HCT116 (cell line): ENCODE measurements around the gene ZMYM1. TPM values are rescaled to one million over a fixed set of nuclear protein-coding genes. Genes with fewer than 3 reads are reported as not detected.
"Not testable (repeated sequence)": the region's sequence is repeated elsewhere in the genome, so short reads cannot be mapped to it uniquely, and the experiment has no call there.

Experiments
- ATAC-seq: fragments of 200-7000 bp; cut with Tn5 transposase; 2 replicates; pipeline ENCODE4 v1.9.1; 2020; ENCODE audit warnings: mild to moderate bottlenecking, moderate library complexity
- BruUV-seq: library from RNA; stranded (reverse); fragments of 400-500 nt; replicated peaks from 2 replicates; lab custom pipeline; 2021; lab: Mats Ljungman, UMichigan
- CTCF ChIA-PET: fragments of 300-600 bp; sonication (Branson Sonifier 250); formaldehyde crosslinking; loops from one replicate; lab custom pipeline; 2021; ENCODE audit warnings: antibody characterized with exemption; lab: Charles Lee
- POLR2A ChIA-PET: fragments of 300-600, 350-600 bp; sonication (Branson Sonifier 250); formaldehyde crosslinking; loops from one replicate; lab custom pipeline; 2021; ENCODE audit warnings: antibody characterized with exemption; lab: Charles Lee
- RAD21 ChIA-PET, 2 experiments: fragments of 300-600 bp; sonication (Branson Sonifier 250); formaldehyde crosslinking; loops; one replicate each; lab custom pipeline; 2023; ENCODE audit warnings: low total read pairs in 2 of 2; ENCODE audit not compliant: uncharacterized antibody in 2 of 2, unreplicated experiment in 2 of 2, low non-redundant PET in 1 of 2; lab: Charles Lee
- DNase-seq: peaks from one replicate; pipeline ENCODE4 v3.0.0-alpha.2; 2010; ENCODE audit warnings: low read depth, low spot score
- H2AFZ ChIP-seq: fragments of 200-600 bp; shearing (Covaris generic), sonication (generic); 2 replicates; pipeline ENCODE4 v1.6.1; 2017; ENCODE audit warnings: low read depth, mixed run types, mixed read lengths, antibody characterized with exemption, low read length; ENCODE audit not compliant: poor library complexity, severe bottlenecking
- H3K27ac ChIP-seq: 2 replicates; pipeline ENCODE4 v1.5.1; 2012; ENCODE audit warnings: low read depth, low read length
- H3K27me3 ChIP-seq: fragments of 200-600 bp; sonication (generic); 2 replicates; pipeline ENCODE4 v1.6.1; 2016; ENCODE audit warnings: mixed run types, low read length, mixed read lengths; ENCODE audit not compliant: insufficient read depth
- H3K36me3 ChIP-seq, 2 experiments: fragments of 200-500 bp in 1 of 2; fragments of 200-600 bp in 1 of 2; sonication (Bioruptor generic) in 1 of 2; sonication (generic) in 1 of 2; 2 replicates each; pipeline versions ENCODE4 v1.5.1 to v1.6.1; 2014 to 2016; ENCODE audit warnings: low read length in 2 of 2, inconsistent platforms in 1 of 2, mixed read lengths in 1 of 2, mixed run types in 1 of 2; ENCODE audit not compliant: insufficient read depth in 2 of 2, control insufficient read depth in 1 of 2
- H3K4me1 ChIP-seq, 2 experiments: fragments of 200-600 bp in 1 of 2; sonication (generic) in 1 of 2; 2 replicates each; pipeline versions ENCODE4 v1.5.1 to v1.6.1; 2012 to 2017; ENCODE audit warnings: low read length in 2 of 2, inconsistent platforms in 1 of 2, mild to moderate bottlenecking in 1 of 2, mixed read lengths in 1 of 2, mixed run types in 1 of 2, moderate library complexity in 1 of 2; ENCODE audit not compliant: insufficient read depth in 2 of 2, control insufficient read depth in 1 of 2
- H3K4me2 ChIP-seq: fragments of 200-600 bp; sonication (generic); 2 replicates; pipeline ENCODE4 v1.6.1; 2017; ENCODE audit warnings: mixed run types, low read length, mixed read lengths
- H3K4me3 ChIP-seq, 2 experiments: fragments of 200-600 bp in 1 of 2; sonication (generic) in 1 of 2; replicated peaks in 1 of 2; 2 replicates each; pipeline ENCODE4 v1.5.1; 2011 to 2016; ENCODE audit warnings: low read length in 2 of 2, control low read depth in 1 of 2, low read depth in 1 of 2, mild to moderate bottlenecking in 1 of 2, mixed read lengths in 1 of 2, mixed run types in 1 of 2
- H3K79me2 ChIP-seq: fragments of 200-600 bp; sonication (generic); 2 replicates; pipeline ENCODE4 v1.6.1; 2017; ENCODE audit warnings: mild to moderate bottlenecking, mixed run types, low read length, moderate library complexity, mixed read lengths; ENCODE audit not compliant: insufficient read depth
- H3K9ac ChIP-seq: fragments of 200-600 bp; sonication (generic); 2 replicates; pipeline ENCODE4 v1.6.1; 2016; ENCODE audit warnings: low read length, mixed read lengths
- H3K9me2 ChIP-seq: fragments of 200-600 bp; sonication (generic), shearing (Covaris generic); 2 replicates; pipeline ENCODE4 v1.6.1; 2017; ENCODE audit warnings: mixed run types, mild to moderate bottlenecking, moderate library complexity; ENCODE audit not compliant: insufficient read depth
- H3K9me3 ChIP-seq, 2 experiments: fragments of 200-500 bp in 1 of 2; fragments of 200-600 bp in 1 of 2; sonication (Bioruptor generic) in 1 of 2; sonication (generic) in 1 of 2; 2 replicates each; pipeline ENCODE4 v1.6.1; 2014 to 2017; ENCODE audit warnings: low read length in 2 of 2, mixed read lengths in 2 of 2, inconsistent platforms in 1 of 2, low read depth in 1 of 2, mild to moderate bottlenecking in 1 of 2, mixed run types in 1 of 2, moderate library complexity in 1 of 2; ENCODE audit not compliant: control insufficient read depth in 1 of 2, insufficient read depth in 1 of 2
- H4K20me1 ChIP-seq: fragments of 200-600 bp; sonication (generic), shearing (Covaris generic); 2 replicates; pipeline ENCODE4 v1.6.1; 2017; ENCODE audit warnings: mixed run types, mild to moderate bottlenecking, moderate library complexity; ENCODE audit not compliant: insufficient read depth
- ATF3 ChIP-seq: IDR thresholded peaks from 2 replicates; pipeline ENCODE4 v1.6.1; 2012
- CBX3 ChIP-seq: IDR thresholded peaks from 2 replicates; pipeline ENCODE4 v1.6.1; 2012; ENCODE audit warnings: low read depth
- CEBPB ChIP-seq: IDR thresholded peaks from 2 replicates; pipeline ENCODE4 v1.6.1; 2012; ENCODE audit warnings: low read depth
- CTCF ChIP-seq, 3 experiments: fragments of 200-600 bp in 1 of 3; sonication (generic) in 1 of 3; IDR thresholded peaks in 2 of 3; conservative IDR thresholded peaks in 1 of 3; 2 replicates each; pipeline ENCODE4 v1.5.1; 2012 to 2017; ENCODE audit warnings: low read depth in 2 of 3, low read length in 2 of 3, antibody characterized with exemption in 1 of 3, borderline replicate concordance in 1 of 3, control low read depth in 1 of 3, mild to moderate bottlenecking in 1 of 3, mixed read lengths in 1 of 3, mixed run types in 1 of 3, moderate library complexity in 1 of 3; ENCODE audit not compliant: insufficient read depth in 1 of 3
- EGR1 ChIP-seq: IDR thresholded peaks from 2 replicates; pipeline ENCODE4 v1.6.1; 2012; ENCODE audit warnings: low read depth
- EZH2phosphoT487 ChIP-seq: fragments of 200-600 bp; IDR thresholded peaks from 2 replicates; pipeline ENCODE4 v1.6.1; 2018; ENCODE audit warnings: antibody characterized with exemption, borderline replicate concordance
- MAX ChIP-seq: IDR thresholded peaks from 2 replicates; pipeline ENCODE4 v1.6.1; 2012
- POLR2AphosphoS5 ChIP-seq: IDR thresholded peaks from 2 replicates; pipeline ENCODE4 v1.6.1; 2011; ENCODE audit warnings: mild to moderate bottlenecking, low read depth, low read length, moderate library complexity
- RAD21 ChIP-seq: IDR thresholded peaks from 2 replicates; pipeline ENCODE4 v1.6.1; 2012; ENCODE audit warnings: low read depth, mild to moderate bottlenecking
- SP1 ChIP-seq: IDR thresholded peaks from 2 replicates; pipeline ENCODE4 v1.6.1; 2012; ENCODE audit warnings: low read depth
- SRF ChIP-seq: IDR thresholded peaks from 2 replicates; pipeline ENCODE4 v1.6.1; 2012; ENCODE audit warnings: low read depth
- TCF7L2 ChIP-seq: IDR thresholded peaks from 2 replicates; pipeline ENCODE4 v1.7.0; 2011; ENCODE audit warnings: borderline replicate concordance, inconsistent platforms; ENCODE audit not compliant: insufficient read depth, insufficient read length; ENCODE audit errors: extremely low read depth
- intact Hi-C: fragments of 100-400 bp; cut with micrococcal nuclease; formaldehyde crosslinking; loops from 2 replicates; pipeline ENCODE4 v1.10.0; 2022
- total RNA-seq: library from RNA; stranded (reverse); gene quantifications from one replicate; pipeline ENCODE4 v1.2.1, GENCODE V29; 2021; ENCODE audit not compliant: unreplicated experiment

Gene ZMYM1
- total RNA-seq, 1 experiment from 2014 or later = 37.6 TPM

GRCh38 chr1:35053433-35053832 lies 25.8 kb upstream of the ZMYM1 start:
- Histone ChIP-seq H3K9ac (no peak overlapping the region), H2AFZ (no peak overlapping the region), H3K79me2 (no peaks in the 10 kb centered on the region), H3K36me3 (no peaks in the 10 kb centered on the region), H3K27ac (no peak overlapping the region), H3K4me2 (no peak overlapping the region), H3K27me3 (no peaks in the 10 kb centered on the region), H3K9me3 (no peaks in the 10 kb centered on the region)
- RAD21 ChIA-PET = no interaction called here
- intact Hi-C loops = no loop called here
- CTCF ChIA-PET = no interaction called here
- BruUV-seq = no TSS peak
- no peak for ATAC-seq
- POLR2A ChIA-PET = no interaction called here
- TF ChIP-seq SP1 = no peak
- TF ChIP-seq CTCF (IDR thresholded peaks at IDR 0.05 in 2 of 3, conservative IDR thresholded peaks at IDR 0.05 in 1 of 3; ENCODE audit: borderline replicate concordance in 1 of 3, insufficient read depth in 1 of 3, low read depth in 2 of 3, low read length in 2 of 3) = no peak
- no peak for TF ChIP-seq CEBPB
- no peak for TF ChIP-seq EZH2phosphoT487
- TF ChIP-seq ATF3 = no peak
- no peak for TF ChIP-seq SRF
- no peak for TF ChIP-seq MAX
- TF ChIP-seq POLR2AphosphoS5 = no peak
- TF ChIP-seq EGR1 = no peak
- no peak for TF ChIP-seq CBX3
- TF ChIP-seq RAD21 = no peak
- no peak for TF ChIP-seq TCF7L2
- TF ChIP-seq, all 23 proteins: peak for 0
- Histone ChIP-seq H4K20me1 (no peaks in the 10 kb centered on the region), H3K4me1 (peaks cover 0 to 3% of the 10 kb centered on the region in 2 experiments; a peak in 1 of 4 replicates), H3K9me2 (no peaks in the 10 kb centered on the region), H3K4me3 (no peak overlapping the region)
- no peak for DNase-seq

GRCh38 chr1:35054282-35054681 lies 24.9 kb upstream of the ZMYM1 start:
- CTCF ChIA-PET, intact Hi-C loops, H3K9me3 ChIP-seq, ATAC-seq, H3K36me3 ChIP-seq, H3K4me2 ChIP-seq, POLR2A ChIA-PET, H3K9me2 ChIP-seq, H3K4me1 ChIP-seq, H3K27me3 ChIP-seq, H3K79me2 ChIP-seq, H4K20me1 ChIP-seq, H2AFZ ChIP-seq, RAD21 ChIA-PET, BruUV-seq, H3K9ac ChIP-seq, H3K4me3 ChIP-seq, H3K27ac ChIP-seq, DNase-seq: not testable (repeated sequence)
